WTC11 (cell line): ENCODE measurements around the gene DNASE1L2. TPM values are rescaled to one million over a fixed set of nuclear protein-coding genes. Genes with fewer than 3 reads are reported as not detected.
A peak's percentile ranks its signal among the peaks of the same experiment; 100 is the strongest.

Experiments
- ATAC-seq: fragments of 200-7000 bp; cut with Tn5 transposase; 2 replicates; pipeline ENCODE4 v1.10.0; 2021; ENCODE audit warnings: mild to moderate bottlenecking, moderate library complexity
- CTCF ChIA-PET: fragments of 300-600 bp; sonication (Branson Sonifier 250); formaldehyde crosslinking; loops from one replicate; lab custom pipeline; 2021; ENCODE audit warnings: antibody characterized with exemption; lab: Charles Lee
- POLR2A ChIA-PET: fragments of 350-600 bp; sonication (Branson Sonifier 250); formaldehyde crosslinking; loops from one replicate; lab custom pipeline; 2021; ENCODE audit warnings: antibody characterized with exemption; lab: Charles Lee
- DNase-seq: peaks from one replicate; pipeline ENCODE4 v3.0.0; 2021; ENCODE audit warnings: low spot score
- H3K27ac Mint-ChIP-seq: 2 replicates; pipeline ENCODE4 v1.8.0; 2021; ENCODE audit warnings: mixed read lengths
- H3K27me3 Mint-ChIP-seq: 2 replicates; pipeline ENCODE4 v1.8.0; 2021; ENCODE audit warnings: low read depth, mild to moderate bottlenecking, moderate library complexity, mixed read lengths
- H3K36me3 Mint-ChIP-seq: 2 replicates; pipeline ENCODE4 v1.8.0; 2021; ENCODE audit warnings: mixed read lengths
- H3K4me1 Mint-ChIP-seq: 2 replicates; pipeline ENCODE4 v1.8.0; 2022; ENCODE audit warnings: mixed read lengths
- H3K4me3 Mint-ChIP-seq: 2 replicates; pipeline ENCODE4 v1.8.0; 2021; ENCODE audit warnings: mild to moderate bottlenecking, moderate library complexity, mixed read lengths
- H3K9me3 Mint-ChIP-seq: 2 replicates; pipeline ENCODE4 v1.8.0; 2021; ENCODE audit warnings: mixed read lengths
- ATF2 ChIP-seq: sonication (generic); formaldehyde crosslinking; IDR thresholded peaks from 2 replicates; pipeline ENCODE4 v1.8.1; 2022; ENCODE audit warnings: low read depth, missing genetic modification reagents, borderline replicate concordance
- ATF3 ChIP-seq: sonication (generic); formaldehyde crosslinking; conservative IDR thresholded peaks from 2 replicates; pipeline ENCODE4 v1.8.1; 2022; ENCODE audit warnings: mild to moderate bottlenecking, missing genetic modification reagents
- ATF6 ChIP-seq: sonication (generic); formaldehyde crosslinking; IDR thresholded peaks from 2 replicates; pipeline ENCODE4 v1.8.1; 2023; ENCODE audit warnings: mild to moderate bottlenecking, missing genetic modification reagents
- CBFB ChIP-seq: sonication (generic); formaldehyde crosslinking; IDR thresholded peaks from 2 replicates; pipeline ENCODE4 v1.8.1; 2022; ENCODE audit warnings: mild to moderate bottlenecking, low read depth, missing genetic modification reagents
- CTCF ChIP-seq: fragments of 200-600 bp; IDR thresholded peaks from 2 replicates; pipeline ENCODE4 v1.8.0; 2022; ENCODE audit warnings: antibody characterized with exemption
- E2F4 ChIP-seq: sonication (generic); formaldehyde crosslinking; IDR thresholded peaks from 2 replicates; pipeline ENCODE4 v1.8.1; 2022; ENCODE audit warnings: low read depth, mild to moderate bottlenecking, moderate library complexity, missing genetic modification reagents, borderline replicate concordance
- ERG ChIP-seq: fragments of 250-450 bp; sonication (Bioruptor Pico); IDR thresholded peaks from 2 replicates; pipeline ENCODE4 v1.8.0; 2021; ENCODE audit warnings: mild to moderate bottlenecking
- KAT7 ChIP-seq: sonication (generic); formaldehyde crosslinking; IDR thresholded peaks from 2 replicates; pipeline ENCODE4 v1.8.1; 2023; ENCODE audit warnings: missing genetic modification reagents, mild to moderate bottlenecking, borderline replicate concordance
- MAX ChIP-seq: sonication (generic); formaldehyde crosslinking; IDR thresholded peaks from 2 replicates; pipeline ENCODE4 v1.8.0; 2022; ENCODE audit warnings: mild to moderate bottlenecking, missing genetic modification reagents
- MXD4 ChIP-seq: fragments of 250-450 bp; sonication (Bioruptor Pico); IDR thresholded peaks from 2 replicates; pipeline ENCODE4 v1.8.0; 2021; ENCODE audit warnings: mild to moderate bottlenecking, moderate library complexity, borderline replicate concordance
- MYBL2 ChIP-seq: sonication (generic); formaldehyde crosslinking; IDR thresholded peaks from 2 replicates; pipeline ENCODE4 v1.8.1; 2023; ENCODE audit warnings: mild to moderate bottlenecking, moderate library complexity, missing genetic modification reagents
- NFATC4 ChIP-seq: fragments of 250-450 bp; sonication (Bioruptor Pico); IDR thresholded peaks from 2 replicates; pipeline ENCODE4 v1.9.0; 2021; ENCODE audit warnings: mild to moderate bottlenecking
- NR3C1 ChIP-seq: sonication (generic); formaldehyde crosslinking; conservative IDR thresholded peaks from 2 replicates; pipeline ENCODE4 v1.8.1; 2023; ENCODE audit warnings: low read depth, mild to moderate bottlenecking, missing genetic modification reagents
- ZNF263 ChIP-seq: sonication (generic); formaldehyde crosslinking; IDR thresholded peaks from 2 replicates; pipeline ENCODE4 v1.8.1; 2022; ENCODE audit warnings: low read depth, mild to moderate bottlenecking, moderate library complexity, missing genetic modification reagents
- ZNF396 ChIP-seq: fragments of 250-450 bp; sonication (Bioruptor Pico); IDR thresholded peaks from 2 replicates; pipeline ENCODE4 v1.8.0; 2021; ENCODE audit warnings: mild to moderate bottlenecking, moderate library complexity, borderline replicate concordance
- ZNF532 ChIP-seq: fragments of 250-450 bp; sonication (Bioruptor Pico); IDR thresholded peaks from 2 replicates; pipeline ENCODE4 v1.9.0; 2021; ENCODE audit warnings: mild to moderate bottlenecking, borderline replicate concordance
- total RNA-seq: library from RNA; stranded (reverse); gene quantifications from 3 replicates; pipeline ENCODE4 v1.2.3, GENCODE V29; 2021

DNASE1L2 gene
- total RNA-seq, 1 experiment from 2014 or later: 0.66 TPM

GRCh38 chr16:2256531-2257140 lies 20.4 kb downstream of the DNASE1L2 start:
- ATAC-seq: no peak
- H3K27me3 Mint-ChIP-seq: no peaks in the 10 kb centered on the region

GRCh38 chr16:2257726-2258125 lies 21.5 kb downstream of the DNASE1L2 start:
- Mint-ChIP-seq H3K4me3 (no peak overlapping the region), H3K27me3 (no peaks in the 10 kb centered on the region), H3K27ac (no peak overlapping the region), H3K36me3 (peaks cover 93% of the 10 kb centered on the region), H3K4me1 (peaks cover 6% of the 10 kb centered on the region; the same call in 1 of the 2 replicates), H3K9me3 (no peaks in the 10 kb centered on the region)
- ChIA-PET POLR2A (no interaction called here), CTCF (no interaction called here)
- ATAC-seq (no peak), DNase-seq (no peak)
- no peak for TF ChIP-seq E2F4 (CRISPR knock-in tag)
- no peak for TF ChIP-seq ATF3
- TF ChIP-seq KAT7 (CRISPR knock-in tag): no peak
- no peak for TF ChIP-seq ZNF396 (CRISPR knock-in tag)
- no peak for TF ChIP-seq MAX
- no peak for TF ChIP-seq ZNF532

More at GRCh38 chr16:2256531-2257140, 20.4 kb downstream of the DNASE1L2 start:
- POLR2A ChIA-PET: no interaction called here
- Mint-ChIP-seq H3K9me3 (no peaks in the 10 kb centered on the region), H3K4me3 (no peak overlapping the region), H3K4me1 (peaks cover 9% of the 10 kb centered on the region), H3K36me3 (peaks cover 82% of the 10 kb centered on the region), H3K27ac (0 out of 2 replicates have a peak overlapping the region, but pooled peaks have one; percentile 11)
- DNase-seq: no peak
- TF ChIP-seq ATF2 (CRISPR knock-in tag) (no peak), CBFB (CRISPR knock-in tag) (no peak), ERG (no peak), ZNF263 (CRISPR knock-in tag) (no peak), MXD4 (CRISPR knock-in tag) (no peak), NR3C1 (CRISPR knock-in tag) (no peak), MYBL2 (CRISPR knock-in tag) (no peak), ATF6 (CRISPR knock-in tag) (no peak), CTCF (no peak), NFATC4 (CRISPR knock-in tag) (no peak)
- CTCF ChIA-PET: interaction anchor here (0.7 kb wide), 1 partner anchor 62 kb away, joined by 3 read pairs; no protein-coding TSS in a partner anchor
